Stimulated activated CD4-positive, alpha-beta T cell treated with anti-CD3 and anti-CD28 coated beads, Interleukin-4, amount 100 ng/mL, for 48 hours (primary cell): ENCODE measurements around the gene BMF.
"Not testable (repeated sequence)": the region's sequence is repeated elsewhere in the genome, so short reads cannot be mapped to it uniquely, and the experiment has no call there.

Experiments used
- DNase-seq, 2 donors: peaks; one replicate each; pipeline ENCODE4 v3.0.0-alpha.2; 2020; ENCODE audit warnings: low read depth in 2 of 2

The BMF gene

GRCh38 chr15:40128766-40129660, 20.3 kb upstream of the BMF start:
- no peak for DNase-seq

GRCh38 chr15:40125950-40126349, 17.3 kb upstream of the BMF start:
- no peak for DNase-seq

- DNase-seq = not testable (repeated sequence)
Measured at GRCh38 chr15:40124807-40125285, 16.2 kb upstream of the BMF start.

GRCh38 chr15:40124333-40124732, 15.7 kb upstream of the BMF start:
- DNase-seq = not testable (repeated sequence)

GRCh38 chr15:40123863-40124262, 15.2 kb upstream of the BMF start:
- not testable (repeated sequence) for DNase-seq

GRCh38 chr15:40122989-40123388, 14.3 kb upstream of the BMF start:
- DNase-seq = not testable (repeated sequence)

GRCh38 chr15:40121911-40122638, 13.4 kb upstream of the BMF start:
- no peak for DNase-seq

- no peak for DNase-seq
Measured at GRCh38 chr15:40118473-40118872, 9.8 kb upstream of the BMF start.

GRCh38 chr15:40115670-40116093, 7.0 kb upstream of the BMF start:
- DNase-seq = no peak

- DNase-seq = not testable (repeated sequence)
Measured at GRCh38 chr15:40115106-40115505, 6.4 kb upstream of the BMF start.

- no peak for DNase-seq
Measured at GRCh38 chr15:40114218-40114617, 5.5 kb upstream of the BMF start.

GRCh38 chr15:40112789-40113188, 4.1 kb upstream of the BMF start:
- no peak for DNase-seq

GRCh38 chr15:40111888-40112287, 3.2 kb upstream of the BMF start:
- no peak for DNase-seq

- no peak for DNase-seq
Measured at GRCh38 chr15:40110866-40111550, 2.3 kb upstream of the BMF start.

GRCh38 chr15:40108061-40108854, 421 bp downstream of the BMF start:
- no peak for DNase-seq

GRCh38 chr15:40106203-40107161, 2.2 kb downstream of the BMF start:
- DNase-seq = no peak

- no peak for DNase-seq
Measured at GRCh38 chr15:40105517-40106202, 3.0 kb downstream of the BMF start.

GRCh38 chr15:40104865-40105516, 3.7 kb downstream of the BMF start:
- peak; percentile 82 to 87 for DNase-seq

GRCh38 chr15:40104296-40104864, 4.3 kb downstream of the BMF start:
- DNase-seq = no peak
